Measurements from ENCODE around the gene ZNF385B. TPM values are rescaled to one million over a fixed set of nuclear protein-coding genes. Genes with fewer than 3 reads are reported as not detected.

The ZNF385B gene
- total and polyA plus RNA-seq, 9 of the 15 experiments (the other 6 are each of a cell fraction or from before 2014, with no cell fraction given), result 0.50 TPM; not detected in 8

DNA sequence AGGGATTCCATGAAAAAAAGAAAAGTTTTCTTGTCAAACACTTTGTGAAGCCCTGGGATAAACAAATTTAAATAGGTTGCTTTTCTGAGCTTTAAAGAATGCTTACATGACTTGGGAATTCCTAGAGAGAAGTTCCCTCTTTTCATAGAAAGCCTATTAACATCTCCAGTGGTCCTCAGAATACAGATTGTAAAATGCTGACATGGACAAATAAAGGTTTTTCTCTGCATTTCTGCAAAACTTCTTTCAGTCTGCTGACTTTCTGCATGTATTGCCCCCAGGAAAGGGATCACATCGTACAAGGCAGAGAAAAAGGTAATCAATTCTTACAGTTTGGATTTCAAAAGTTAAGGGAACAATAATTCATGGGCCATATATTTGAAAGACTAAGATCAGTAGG lies 20.6 kb downstream of the ZNF385B start:
- DNase-seq (ENCODE audit: extremely low read depth in 1 of 4, low spot score in 3 of 4) (no peak), ATAC-seq (no peak), FAIRE-seq (no peak)
- Histone ChIP-seq H3K27ac (ENCODE audit: extremely low read depth, low read depth, low read length) (no peak overlapping the region), H2AFZ (ENCODE audit: low read depth, low read length) (no peak overlapping the region), H3K9ac (ENCODE audit: insufficient read depth in 1 of 2, low read depth in 2 of 2, low read length in 2 of 2) (no peak overlapping the region), H3K4me2 (ENCODE audit: insufficient read depth, low read length) (no peak overlapping the region), H3K79me2 (ENCODE audit: control insufficient read depth, insufficient read depth, low read length) (no peaks in the 10 kb centered on the region), H3K4me3 (no peak overlapping the region), H3K9me1 (ENCODE audit: control insufficient read depth, insufficient read depth, low read length) (no peaks in the 10 kb centered on the region), H3K9me3 (replicated peaks; ENCODE audit: control insufficient read depth, insufficient read depth, low read depth, low read length) (no peaks in the 10 kb centered on the region), H3K27me3 (ENCODE audit: control insufficient read depth in 2 of 2, insufficient read depth in 2 of 2, low read length in 2 of 2) (no peaks in the 10 kb centered on the region), H4K20me1 (replicated peaks; ENCODE audit: control insufficient read depth, insufficient read depth, low read length) (no peaks in the 10 kb centered on the region), H3K4me1 (replicated peaks in 1 of 2; ENCODE audit: control insufficient read depth in 2 of 2, insufficient read depth in 2 of 2, low read length in 2 of 2) (no peaks in the 10 kb centered on the region; a peak in 1 of 5 replicates), H3K36me3 (ENCODE audit: control insufficient read depth, insufficient read depth, low read length) (no peaks in the 10 kb centered on the region)
- CTCF ChIA-PET (ENCODE audit: low intra/inter-chr PET ratio), result no interaction called here
- intact Hi-C loops (cut with micrococcal nuclease), result loop anchor here (5.0 kb wide), 1 partner anchor 96 kb away; no protein-coding TSS in a partner anchor
- POLR2A ChIA-PET, result no interaction called here
- in situ Hi-C loops (cut with MboI), result no loop called here
- WGBS (ENCODE audit: insufficient coverage, low coverage, missing lambda C conversion rate), result 6% methylated on average over 1 of the region's 1 CpG
- no TSS peak for BruUV-seq (replicated peaks)
- TF ChIP-seq, protein P1, sequence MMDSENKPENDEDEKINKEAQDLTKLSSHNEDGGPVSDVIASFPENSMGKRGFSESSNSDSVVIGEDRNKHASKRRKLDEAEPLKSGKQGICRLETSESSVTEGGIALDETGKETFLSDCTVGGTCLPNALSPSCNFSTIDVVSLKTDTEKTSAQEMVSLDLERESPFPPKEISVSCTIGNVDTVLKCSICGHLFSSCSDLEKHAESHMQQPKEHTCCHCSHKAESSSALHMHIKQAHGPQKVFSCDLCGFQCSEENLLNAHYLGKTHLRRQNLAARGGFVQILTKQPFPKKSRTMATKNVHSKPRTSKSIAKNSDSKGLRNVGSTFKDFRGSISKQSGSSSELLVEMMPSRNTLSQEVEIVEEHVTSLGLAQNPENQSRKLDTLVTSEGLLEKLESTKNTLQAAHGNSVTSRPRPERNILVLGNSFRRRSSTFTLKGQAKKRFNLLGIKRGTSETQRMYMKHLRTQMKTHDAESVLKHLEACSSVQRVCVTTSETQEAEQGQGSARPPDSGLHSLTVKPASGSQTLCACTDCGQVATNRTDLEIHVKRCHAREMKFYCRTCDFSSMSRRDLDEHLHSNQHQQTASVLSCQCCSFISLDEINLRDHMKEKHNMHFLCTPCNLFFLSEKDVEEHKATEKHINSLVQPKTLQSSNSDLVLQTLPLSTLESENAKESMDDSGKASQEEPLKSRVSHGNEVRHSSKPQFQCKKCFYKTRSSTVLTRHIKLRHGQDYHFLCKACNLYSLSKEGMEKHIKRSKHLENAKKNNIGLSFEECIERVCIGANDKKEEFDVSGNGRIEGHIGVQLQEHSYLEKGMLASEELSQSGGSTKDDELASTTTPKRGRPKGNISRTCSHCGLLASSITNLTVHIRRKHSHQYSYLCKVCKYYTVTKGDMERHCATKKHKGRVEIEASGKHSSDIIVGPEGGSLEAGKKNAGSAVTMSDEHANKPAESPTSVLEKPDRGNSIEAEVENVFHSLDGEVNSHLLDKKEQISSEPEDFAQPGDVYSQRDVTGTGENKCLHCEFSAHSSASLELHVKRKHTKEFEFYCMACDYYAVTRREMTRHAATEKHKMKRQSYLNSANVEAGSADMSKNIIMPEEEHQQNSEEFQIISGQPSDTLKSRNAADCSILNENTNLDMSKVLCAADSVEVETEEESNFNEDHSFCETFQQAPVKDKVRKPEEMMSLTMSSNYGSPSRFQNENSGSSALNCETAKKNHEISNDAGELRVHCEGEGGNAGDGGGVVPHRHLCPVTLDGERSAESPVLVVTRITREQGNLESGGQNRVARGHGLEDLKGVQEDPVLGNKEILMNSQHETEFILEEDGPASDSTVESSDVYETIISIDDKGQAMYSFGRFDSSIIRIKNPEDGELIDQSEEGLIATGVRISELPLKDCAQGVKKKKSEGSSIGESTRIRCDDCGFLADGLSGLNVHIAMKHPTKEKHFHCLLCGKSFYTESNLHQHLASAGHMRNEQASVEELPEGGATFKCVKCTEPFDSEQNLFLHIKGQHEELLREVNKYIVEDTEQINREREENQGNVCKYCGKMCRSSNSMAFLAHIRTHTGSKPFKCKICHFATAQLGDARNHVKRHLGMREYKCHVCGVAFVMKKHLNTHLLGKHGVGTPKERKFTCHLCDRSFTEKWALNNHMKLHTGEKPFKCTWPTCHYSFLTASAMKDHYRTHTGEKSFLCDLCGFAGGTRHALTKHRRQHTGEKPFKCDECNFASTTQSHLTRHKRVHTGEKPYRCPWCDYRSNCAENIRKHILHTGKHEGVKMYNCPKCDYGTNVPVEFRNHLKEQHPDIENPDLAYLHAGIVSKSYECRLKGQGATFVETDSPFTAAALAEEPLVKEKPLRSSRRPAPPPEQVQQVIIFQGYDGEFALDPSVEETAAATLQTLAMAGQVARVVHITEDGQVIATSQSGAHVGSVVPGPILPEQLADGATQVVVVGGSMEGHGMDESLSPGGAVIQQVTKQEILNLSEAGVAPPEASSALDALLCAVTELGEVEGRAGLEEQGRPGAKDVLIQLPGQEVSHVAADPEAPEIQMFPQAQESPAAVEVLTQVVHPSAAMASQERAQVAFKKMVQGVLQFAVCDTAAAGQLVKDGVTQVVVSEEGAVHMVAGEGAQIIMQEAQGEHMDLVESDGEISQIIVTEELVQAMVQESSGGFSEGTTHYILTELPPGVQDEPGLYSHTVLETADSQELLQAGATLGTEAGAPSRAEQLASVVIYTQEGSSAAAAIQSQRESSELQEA (IDR thresholded peaks at IDR 0.05; ENCODE audit: low read depth), result no peak
- no peak for TF ChIP-seq ZNF644 (tag; IDR thresholded peaks at IDR 0.05; ENCODE audit: low read depth)
- no peak for TF ChIP-seq SMC3 (conservative IDR thresholded peaks at IDR 0.05; ENCODE audit: insufficient read depth, low read depth, low read length)
- peak; percentile 81 for TF ChIP-seq ZNF316 (IDR thresholded peaks at IDR 0.05)
- peak; percentile 80 for TF ChIP-seq MAFF (IDR thresholded peaks at IDR 0.05; ENCODE audit: low read length)
- TF ChIP-seq BDP1 (IDR thresholded peaks at IDR 0.05; ENCODE audit: insufficient read depth, insufficient read length), result no peak
- TF ChIP-seq NCOA4 (IDR thresholded peaks at IDR 0.05; ENCODE audit: partially characterized antibody), result no peak
- TF ChIP-seq C11orf30 (IDR thresholded peaks at IDR 0.05; ENCODE audit: low read depth), result peak; percentile 48
- peak; percentile 60 for TF ChIP-seq MAFG (tag; conservative IDR thresholded peaks at IDR 0.05)
- TF ChIP-seq, protein P2, sequence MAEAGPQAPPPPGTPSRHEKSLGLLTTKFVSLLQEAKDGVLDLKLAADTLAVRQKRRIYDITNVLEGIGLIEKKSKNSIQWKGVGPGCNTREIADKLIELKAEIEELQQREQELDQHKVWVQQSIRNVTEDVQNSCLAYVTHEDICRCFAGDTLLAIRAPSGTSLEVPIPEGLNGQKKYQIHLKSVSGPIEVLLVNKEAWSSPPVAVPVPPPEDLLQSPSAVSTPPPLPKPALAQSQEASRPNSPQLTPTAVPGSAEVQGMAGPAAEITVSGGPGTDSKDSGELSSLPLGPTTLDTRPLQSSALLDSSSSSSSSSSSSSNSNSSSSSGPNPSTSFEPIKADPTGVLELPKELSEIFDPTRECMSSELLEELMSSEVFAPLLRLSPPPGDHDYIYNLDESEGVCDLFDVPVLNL (CRISPR knock-in tag; IDR thresholded peaks at IDR 0.05; ENCODE audit: low read depth), result no peak
- TF ChIP-seq PHF21A (IDR thresholded peaks at IDR 0.05; ENCODE audit: borderline replicate concordance, low read depth), result no peak
- TF ChIP-seq MAFK (IDR thresholded peaks at IDR 0.05; ENCODE audit: low read length), result peak; percentile 80
- TF ChIP-seq HMG20B (CRISPR knock-in tag; IDR thresholded peaks at IDR 0.05), result no peak
- TF ChIP-seq, protein P3, sequence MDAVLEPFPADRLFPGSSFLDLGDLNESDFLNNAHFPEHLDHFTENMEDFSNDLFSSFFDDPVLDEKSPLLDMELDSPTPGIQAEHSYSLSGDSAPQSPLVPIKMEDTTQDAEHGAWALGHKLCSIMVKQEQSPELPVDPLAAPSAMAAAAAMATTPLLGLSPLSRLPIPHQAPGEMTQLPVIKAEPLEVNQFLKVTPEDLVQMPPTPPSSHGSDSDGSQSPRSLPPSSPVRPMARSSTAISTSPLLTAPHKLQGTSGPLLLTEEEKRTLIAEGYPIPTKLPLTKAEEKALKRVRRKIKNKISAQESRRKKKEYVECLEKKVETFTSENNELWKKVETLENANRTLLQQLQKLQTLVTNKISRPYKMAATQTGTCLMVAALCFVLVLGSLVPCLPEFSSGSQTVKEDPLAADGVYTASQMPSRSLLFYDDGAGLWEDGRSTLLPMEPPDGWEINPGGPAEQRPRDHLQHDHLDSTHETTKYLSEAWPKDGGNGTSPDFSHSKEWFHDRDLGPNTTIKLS (IDR thresholded peaks at IDR 0.05; ENCODE audit: borderline replicate concordance, low read depth), result no peak
